Mucosa of stomach (tissue), 1 donor: ENCODE results near the gene ZWILCH.

Source experiments
- H3K27me3 ChIP-seq: one replicate; pipeline ENCODE4 v1.7.0; 2013; ENCODE audit warnings: mild to moderate bottlenecking, low read length; ENCODE audit not compliant: control insufficient read depth, insufficient read depth
- H3K36me3 ChIP-seq: one replicate; pipeline ENCODE4 v1.7.0; 2013; ENCODE audit warnings: low read length; ENCODE audit not compliant: control insufficient read depth, insufficient read depth
- H3K4me1 ChIP-seq: one replicate; pipeline ENCODE4 v1.7.0; 2013; ENCODE audit warnings: mild to moderate bottlenecking, low read length; ENCODE audit not compliant: control insufficient read depth, insufficient read depth
- H3K4me3 ChIP-seq: one replicate; pipeline ENCODE4 v1.7.0; 2013; ENCODE audit warnings: low read length
- H3K9ac ChIP-seq: one replicate; pipeline ENCODE4 v1.7.0; 2013; ENCODE audit warnings: mild to moderate bottlenecking, low read length, moderate library complexity
- H3K9me3 ChIP-seq: one replicate; pipeline ENCODE4 v1.7.0; 2013; ENCODE audit warnings: mild to moderate bottlenecking, low read length, moderate library complexity; ENCODE audit not compliant: control insufficient read depth
- donor health status: Pancreatic carcinoma.

ZWILCH gene

GRCh38 chr15:66474963-66475362 is 30.2 kb upstream of the ZWILCH start:
- Histone ChIP-seq H3K36me3 (no peaks in the 10 kb centered on the region), H3K4me1 (no peaks in the 10 kb centered on the region), H3K4me3 (no peak overlapping the region), H3K9ac (no peak overlapping the region), H3K9me3 (no peaks in the 10 kb centered on the region), H3K27me3 (no peaks in the 10 kb centered on the region)

GRCh38 chr15:66476535-66476934 is 28.6 kb upstream of the ZWILCH start:
- Histone ChIP-seq H3K4me1 (no peaks in the 10 kb centered on the region), H3K36me3 (no peaks in the 10 kb centered on the region), H3K27me3 (no peaks in the 10 kb centered on the region), H3K9ac (no peak overlapping the region), H3K9me3 (no peaks in the 10 kb centered on the region), H3K4me3 (no peak overlapping the region)

- H3K9me3 ChIP-seq: no peaks in the 10 kb centered on the region
- H3K9ac ChIP-seq: no peak overlapping the region
- no peaks in the 10 kb centered on the region for H3K36me3 ChIP-seq
- no peaks in the 10 kb centered on the region for H3K4me1 ChIP-seq
- H3K27me3 ChIP-seq: no peaks in the 10 kb centered on the region
- H3K4me3 ChIP-seq: no peak overlapping the region
Measured at GRCh38 chr15:66477011-66477410, 28.1 kb upstream of the ZWILCH start.

- H3K9ac ChIP-seq: no peak overlapping the region
- H3K9me3 ChIP-seq: no peaks in the 10 kb centered on the region
- no peaks in the 10 kb centered on the region for H3K36me3 ChIP-seq
- H3K4me3 ChIP-seq: no peak overlapping the region
- H3K4me1 ChIP-seq: no peaks in the 10 kb centered on the region
- H3K27me3 ChIP-seq: no peaks in the 10 kb centered on the region
Measured at GRCh38 chr15:66480267-66480666, 24.9 kb upstream of the ZWILCH start.

GRCh38 chr15:66481107-66481856 is 23.8 kb upstream of the ZWILCH start:
- H3K36me3 ChIP-seq: no peaks in the 10 kb centered on the region
- no peak overlapping the region for H3K9ac ChIP-seq
- H3K9me3 ChIP-seq: no peaks in the 10 kb centered on the region
- no peaks in the 10 kb centered on the region for H3K27me3 ChIP-seq
- no peaks in the 10 kb centered on the region for H3K4me1 ChIP-seq
- no peak overlapping the region for H3K4me3 ChIP-seq

GRCh38 chr15:66482539-66482938 is 22.6 kb upstream of the ZWILCH start:
- Histone ChIP-seq H3K9me3 (no peaks in the 10 kb centered on the region), H3K4me3 (no peak overlapping the region), H3K36me3 (no peaks in the 10 kb centered on the region), H3K27me3 (no peaks in the 10 kb centered on the region), H3K4me1 (no peaks in the 10 kb centered on the region), H3K9ac (no peak overlapping the region)

GRCh38 chr15:66483131-66483566 is 22.0 kb upstream of the ZWILCH start:
- Histone ChIP-seq H3K27me3 (no peaks in the 10 kb centered on the region), H3K4me3 (no peak overlapping the region), H3K4me1 (no peaks in the 10 kb centered on the region), H3K36me3 (no peaks in the 10 kb centered on the region), H3K9me3 (no peaks in the 10 kb centered on the region), H3K9ac (no peak overlapping the region)

GRCh38 chr15:66484539-66485112 is 20.5 kb upstream of the ZWILCH start:
- no peaks in the 10 kb centered on the region for H3K27me3 ChIP-seq
- H3K9ac ChIP-seq: no peak overlapping the region
- H3K4me1 ChIP-seq: no peaks in the 10 kb centered on the region
- no peaks in the 10 kb centered on the region for H3K9me3 ChIP-seq
- peaks cover 5% of the 10 kb centered on the region for H3K36me3 ChIP-seq
- no peak overlapping the region for H3K4me3 ChIP-seq

GRCh38 chr15:66486887-66487286 is 18.2 kb upstream of the ZWILCH start:
- no peak overlapping the region for H3K9ac ChIP-seq
- no peaks in the 10 kb centered on the region for H3K4me1 ChIP-seq
- H3K27me3 ChIP-seq: no peaks in the 10 kb centered on the region
- no peaks in the 10 kb centered on the region for H3K9me3 ChIP-seq
- no peak overlapping the region for H3K4me3 ChIP-seq
- peaks cover 8% of the 10 kb centered on the region for H3K36me3 ChIP-seq

- Histone ChIP-seq H3K36me3 (peaks cover 8% of the 10 kb centered on the region), H3K9ac (no peak overlapping the region), H3K4me3 (no peak overlapping the region)
Measured at GRCh38 chr15:66488525-66488924, 16.6 kb upstream of the ZWILCH start.

GRCh38 chr15:66489179-66489791 is 15.8 kb upstream of the ZWILCH start:
- no peak overlapping the region for H3K9ac ChIP-seq

More at GRCh38 chr15:66488525-66488924, 16.6 kb upstream of the ZWILCH start:
- Histone ChIP-seq H3K9me3 (no peaks in the 10 kb centered on the region), H3K27me3 (no peaks in the 10 kb centered on the region), H3K4me1 (no peaks in the 10 kb centered on the region)

GRCh38 chr15:66491846-66492245 is 13.3 kb upstream of the ZWILCH start:
- peaks cover 2% of the 10 kb centered on the region for H3K4me1 ChIP-seq
- no peak overlapping the region for H3K4me3 ChIP-seq
- no peaks in the 10 kb centered on the region for H3K9me3 ChIP-seq
- H3K9ac ChIP-seq: no peak overlapping the region
- H3K27me3 ChIP-seq: no peaks in the 10 kb centered on the region
- H3K36me3 ChIP-seq: peaks cover 8% of the 10 kb centered on the region

More at GRCh38 chr15:66489179-66489791, 15.8 kb upstream of the ZWILCH start:
- peaks cover 8% of the 10 kb centered on the region for H3K36me3 ChIP-seq
- no peaks in the 10 kb centered on the region for H3K27me3 ChIP-seq
- no peaks in the 10 kb centered on the region for H3K9me3 ChIP-seq
- no peaks in the 10 kb centered on the region for H3K4me1 ChIP-seq
- no peak overlapping the region for H3K4me3 ChIP-seq
